Ascending aorta (tissue), 2 donors: ENCODE data around the gene GABRG3. TPM values are rescaled to one million over a fixed set of nuclear protein-coding genes. Genes with fewer than 3 reads are reported as not detected.

Source experiments
- DNase-seq, 2 donors: peaks; one replicate each; pipeline ENCODE4 v3.0.0-alpha.2; 2019; ENCODE audit warnings: low spot score in 2 of 2
- H3K27ac ChIP-seq, 2 donors: fragments of 200-600 bp; sonication (generic); one replicate each; pipeline ENCODE4 v1.5.1; 2016 to 2017; ENCODE audit warnings: mild to moderate bottlenecking in 1 of 2
- H3K27me3 ChIP-seq: fragments of 200-600 bp; sonication (generic); one replicate; pipeline ENCODE4 v1.5.1; 2017
- H3K36me3 ChIP-seq, 2 donors: fragments of 200-600 bp; sonication (generic); one replicate each; pipeline ENCODE4 v1.5.1; 2016
- H3K4me1 ChIP-seq, 2 donors: fragments of 200-600 bp; sonication (generic); one replicate each; pipeline ENCODE4 v1.5.1; 2016 to 2017; ENCODE audit warnings: mild to moderate bottlenecking in 1 of 2
- H3K4me3 ChIP-seq, 2 donors: fragments of 200-600 bp; sonication (generic); one replicate each; pipeline ENCODE4 v1.5.1; 2016 to 2017; ENCODE audit warnings: mild to moderate bottlenecking in 1 of 2
- H3K9me3 ChIP-seq, 2 donors: fragments of 200-600 bp; sonication (generic); one replicate each; pipeline ENCODE4 v1.5.1; 2016
- intact Hi-C: fragments of 100-400 bp; cut with DNase I; formaldehyde crosslinking; loops from one replicate; pipeline ENCODE4 v1.15.1; 2023
- total RNA-seq: library from RNA; depleted of rRNA; stranded (reverse); fragments of >200 nt; gene quantifications from one replicate; pipeline ENCODE4 v1.1.0, GENCODE V29; 2016
- TF ChIP-seq, protein P1 (sequence below), 3 experiments: fragments of 200-600 bp in 2 of 3; fragments of 450-650 bp in 1 of 3; sonication (generic) in 2 of 3; IDR thresholded peaks; one replicate each; pipeline ENCODE4 v1.5.1; 2016 to 2019; ENCODE audit warnings: antibody characterized with exemption in 3 of 3, mild to moderate bottlenecking in 1 of 3, moderate library complexity in 1 of 3

Gene GABRG3
- total RNA-seq, 1 donor from 2014 or later: not detected

- intact Hi-C loops: no loop called here
- TF ChIP-seq, protein P1, sequence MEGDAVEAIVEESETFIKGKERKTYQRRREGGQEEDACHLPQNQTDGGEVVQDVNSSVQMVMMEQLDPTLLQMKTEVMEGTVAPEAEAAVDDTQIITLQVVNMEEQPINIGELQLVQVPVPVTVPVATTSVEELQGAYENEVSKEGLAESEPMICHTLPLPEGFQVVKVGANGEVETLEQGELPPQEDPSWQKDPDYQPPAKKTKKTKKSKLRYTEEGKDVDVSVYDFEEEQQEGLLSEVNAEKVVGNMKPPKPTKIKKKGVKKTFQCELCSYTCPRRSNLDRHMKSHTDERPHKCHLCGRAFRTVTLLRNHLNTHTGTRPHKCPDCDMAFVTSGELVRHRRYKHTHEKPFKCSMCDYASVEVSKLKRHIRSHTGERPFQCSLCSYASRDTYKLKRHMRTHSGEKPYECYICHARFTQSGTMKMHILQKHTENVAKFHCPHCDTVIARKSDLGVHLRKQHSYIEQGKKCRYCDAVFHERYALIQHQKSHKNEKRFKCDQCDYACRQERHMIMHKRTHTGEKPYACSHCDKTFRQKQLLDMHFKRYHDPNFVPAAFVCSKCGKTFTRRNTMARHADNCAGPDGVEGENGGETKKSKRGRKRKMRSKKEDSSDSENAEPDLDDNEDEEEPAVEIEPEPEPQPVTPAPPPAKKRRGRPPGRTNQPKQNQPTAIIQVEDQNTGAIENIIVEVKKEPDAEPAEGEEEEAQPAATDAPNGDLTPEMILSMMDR (IDR thresholded peaks at IDR 0.05): no peak
Observed at GRCh38 chr15:27095886-27096624, 125.1 kb downstream of the GABRG3 start.

DNA sequence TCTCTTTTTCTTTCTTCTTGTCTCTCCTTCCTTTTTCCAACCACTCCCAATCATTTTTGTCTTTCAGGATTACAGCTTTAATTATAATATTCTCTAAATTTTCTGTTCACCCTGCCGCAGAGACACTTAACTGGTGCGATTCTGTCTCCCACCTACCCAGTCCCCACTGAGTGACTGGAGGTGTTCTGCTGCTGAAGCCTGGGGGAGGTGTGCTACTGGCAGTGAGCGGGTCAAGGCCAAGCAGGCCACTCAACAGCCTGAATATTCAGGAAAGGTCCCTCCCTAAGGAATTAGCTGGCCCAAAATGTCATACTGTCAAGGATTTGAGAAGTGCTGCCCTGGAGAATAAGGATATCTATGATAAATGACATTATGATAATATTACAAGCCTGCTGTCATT, 126.5 kb downstream of the GABRG3 start:
- H3K36me3 ChIP-seq: no peaks in the 10 kb centered on the region
- H3K27ac ChIP-seq: no peak overlapping the region
- no peaks in the 10 kb centered on the region for H3K9me3 ChIP-seq
- no peak overlapping the region for H3K4me3 ChIP-seq
- TF ChIP-seq, protein P1 (IDR thresholded peaks at IDR 0.05): no peak
- no peaks in the 10 kb centered on the region for H3K4me1 ChIP-seq
- no peak for DNase-seq
- intact Hi-C loops: no loop called here
- no peaks in the 10 kb centered on the region for H3K27me3 ChIP-seq

More at GRCh38 chr15:27095886-27096624, 125.1 kb downstream of the GABRG3 start:
- Histone ChIP-seq H3K4me1 (no peaks in the 10 kb centered on the region), H3K27ac (no peak overlapping the region), H3K27me3 (no peaks in the 10 kb centered on the region), H3K9me3 (no peaks in the 10 kb centered on the region), H3K36me3 (no peaks in the 10 kb centered on the region), H3K4me3 (no peak overlapping the region)
- no peak for DNase-seq

DNA sequence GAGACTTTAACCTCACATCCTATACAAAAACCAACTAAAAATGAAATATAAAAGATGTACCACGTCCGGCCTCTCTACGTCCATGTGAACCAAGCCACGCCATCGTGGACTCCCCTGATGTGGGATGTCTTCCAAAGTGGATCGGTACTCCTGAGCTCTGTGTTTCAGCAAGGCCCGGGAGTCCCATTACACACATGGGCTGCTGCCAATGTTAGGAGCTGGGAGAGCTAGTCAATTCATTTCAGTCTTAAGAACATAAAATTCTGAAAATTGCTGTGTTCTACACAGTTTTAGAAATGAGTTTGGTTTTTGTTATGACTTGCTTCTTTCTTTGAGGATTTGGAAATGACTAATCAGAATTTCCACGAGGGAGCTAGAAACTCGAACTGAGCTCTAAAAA, 131.0 kb downstream of the GABRG3 start:
- TF ChIP-seq, protein P1 (IDR thresholded peaks at IDR 0.05): no peak
- Histone ChIP-seq H3K4me3 (no peak overlapping the region), H3K36me3 (no peaks in the 10 kb centered on the region), H3K9me3 (no peaks in the 10 kb centered on the region), H3K4me1 (no peaks in the 10 kb centered on the region), H3K27me3 (no peaks in the 10 kb centered on the region), H3K27ac (no peak overlapping the region)
- DNase-seq: no peak
- intact Hi-C loops: no loop called here

DNA sequence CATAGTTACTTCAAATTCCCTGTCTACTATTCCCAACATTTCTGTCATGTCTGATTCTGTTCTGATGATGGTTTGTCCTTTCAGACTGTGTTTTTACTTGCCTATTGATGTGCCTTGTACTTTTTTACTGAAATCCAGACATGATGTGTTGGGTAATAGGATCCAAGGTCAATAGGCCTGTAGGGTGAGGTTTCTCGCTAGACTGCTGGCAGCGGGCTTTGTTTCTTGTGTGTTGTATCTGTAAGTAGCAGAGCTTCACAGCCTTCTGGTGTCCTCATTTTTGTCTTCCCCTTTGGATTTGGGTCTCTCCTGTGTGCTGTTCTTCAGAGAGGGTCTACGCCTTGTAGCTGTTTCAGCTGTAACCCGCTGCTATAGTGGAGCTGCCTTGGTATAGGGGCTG, 140.3 kb downstream of the GABRG3 start:
- Histone ChIP-seq H3K4me1 (no peaks in the 10 kb centered on the region), H3K9me3 (no peaks in the 10 kb centered on the region), H3K27me3 (no peaks in the 10 kb centered on the region), H3K36me3 (no peaks in the 10 kb centered on the region), H3K4me3 (no peak overlapping the region), H3K27ac (no peak overlapping the region)
- intact Hi-C loops: no loop called here
- TF ChIP-seq, protein P1 (IDR thresholded peaks at IDR 0.05): no peak
- no peak for DNase-seq

- TF ChIP-seq, protein P1 (IDR thresholded peaks at IDR 0.05): no peak
- no peaks in the 10 kb centered on the region for H3K36me3 ChIP-seq
- no peaks in the 10 kb centered on the region for H3K27me3 ChIP-seq
- H3K4me1 ChIP-seq: no peaks in the 10 kb centered on the region
- intact Hi-C loops: no loop called here
- no peak overlapping the region for H3K4me3 ChIP-seq
- H3K9me3 ChIP-seq: no peaks in the 10 kb centered on the region
- DNase-seq: no peak
- H3K27ac ChIP-seq: no peak overlapping the region
Observed at GRCh38 chr15:27114473-27114872, 143.5 kb downstream of the GABRG3 start.
